ENCODE results near the gene IPCEF1.

IPCEF1 gene

DNA sequence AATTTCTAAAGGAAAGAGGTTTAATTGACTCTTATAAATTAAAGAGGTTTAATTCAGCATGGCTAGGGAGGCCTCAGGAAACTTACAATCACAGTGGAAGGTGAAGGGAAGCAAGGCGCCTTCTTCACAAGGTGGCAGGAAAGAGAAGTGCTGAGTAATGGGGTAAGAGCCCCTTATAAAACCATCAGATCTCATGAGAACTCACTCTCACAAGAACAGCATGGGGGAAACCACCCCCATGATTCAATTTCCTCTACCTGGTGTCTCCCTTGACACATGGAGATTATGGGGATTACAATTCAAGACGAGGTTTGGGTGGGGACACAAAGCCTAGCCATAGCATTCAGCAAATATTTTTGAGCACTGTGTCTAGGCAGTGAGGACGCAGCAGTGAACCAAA, 3.9 kb upstream of the IPCEF1 start:
- no peak for FAIRE-seq
- TF ChIP-seq POLR2A (IDR thresholded peaks at IDR 0.05; ENCODE audit: low read depth, low read length) = no peak
- DNase-seq (ENCODE audit: insufficient read length, low spot score) = no peak

DNA sequence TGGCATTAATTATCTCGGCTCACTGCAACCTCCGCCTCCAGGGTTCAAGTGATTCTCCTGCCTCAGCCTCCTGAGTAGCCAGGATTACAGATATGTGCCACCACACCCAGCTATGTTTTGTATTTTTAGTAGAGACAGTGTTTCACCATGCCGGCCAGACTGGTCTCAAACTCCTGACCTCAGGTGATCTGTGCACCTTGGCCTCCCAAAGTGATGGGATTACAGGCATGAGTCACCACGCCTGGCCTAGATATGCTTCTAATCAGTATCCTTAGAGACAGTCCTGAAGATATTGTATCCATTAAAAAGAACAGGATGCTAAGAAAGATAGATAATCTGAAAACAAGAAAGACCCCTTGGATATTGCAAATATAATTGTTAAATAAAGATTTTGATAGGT, 3.1 kb upstream of the IPCEF1 start:
- FAIRE-seq = no peak
- no peak for TF ChIP-seq POLR2A (IDR thresholded peaks at IDR 0.05; ENCODE audit: low read depth, low read length)
- DNase-seq (ENCODE audit: insufficient read length, low spot score) = no peak

DNA sequence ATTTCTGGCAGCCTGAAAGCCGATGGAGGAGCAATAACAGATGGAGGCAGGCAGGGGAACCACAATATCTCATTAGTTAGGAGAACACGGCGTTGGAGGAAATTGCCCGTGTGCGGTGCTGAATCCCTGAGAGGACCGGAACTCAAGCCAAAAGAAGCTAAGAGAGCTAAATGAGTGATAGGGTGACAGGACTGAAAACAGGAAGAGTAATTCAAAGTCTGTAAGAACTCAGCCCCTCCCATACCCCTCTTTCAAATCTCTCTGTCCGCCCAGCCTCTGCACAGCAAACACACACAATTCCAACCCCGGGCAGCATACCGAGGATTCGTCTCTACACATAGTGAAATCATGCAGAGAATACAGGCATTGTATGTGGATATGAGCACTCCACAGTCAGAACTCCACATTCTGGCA, 2.6 kb upstream of the IPCEF1 start:
- DNase-seq (ENCODE audit: insufficient read length, low spot score) = no peak
- FAIRE-seq = no peak
- TF ChIP-seq POLR2A (IDR thresholded peaks at IDR 0.05; ENCODE audit: low read depth, low read length) = no peak

DNA sequence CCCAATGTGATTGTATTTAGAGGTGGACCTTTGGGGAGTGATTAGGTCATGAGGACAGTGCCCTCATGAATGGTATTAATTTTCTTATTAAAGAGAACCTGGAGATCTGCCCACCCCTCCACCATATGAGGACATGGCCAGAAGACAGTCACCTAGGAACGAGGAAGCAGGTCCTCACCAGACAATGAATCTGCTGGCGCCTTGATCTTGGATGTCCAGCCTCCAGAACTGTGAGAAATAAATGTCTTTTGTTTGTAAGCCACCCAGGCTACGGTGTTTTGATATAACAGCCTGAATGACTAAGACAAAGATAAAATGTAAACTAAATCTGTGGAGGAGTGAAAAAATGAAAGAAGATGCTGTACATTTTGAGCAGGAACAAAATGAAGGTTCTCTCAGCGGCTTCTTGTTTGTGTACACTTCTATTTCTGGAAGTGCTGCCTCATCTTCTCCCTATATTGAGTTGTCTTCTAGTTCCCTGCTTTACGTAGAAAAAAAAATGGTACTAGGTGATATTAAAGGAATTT, 1.5 kb upstream of the IPCEF1 start:
- no peak for DNase-seq (ENCODE audit: insufficient read length, low spot score)
- FAIRE-seq = no peak
- no peak for TF ChIP-seq POLR2A (IDR thresholded peaks at IDR 0.05; ENCODE audit: low read depth, low read length)

DNA sequence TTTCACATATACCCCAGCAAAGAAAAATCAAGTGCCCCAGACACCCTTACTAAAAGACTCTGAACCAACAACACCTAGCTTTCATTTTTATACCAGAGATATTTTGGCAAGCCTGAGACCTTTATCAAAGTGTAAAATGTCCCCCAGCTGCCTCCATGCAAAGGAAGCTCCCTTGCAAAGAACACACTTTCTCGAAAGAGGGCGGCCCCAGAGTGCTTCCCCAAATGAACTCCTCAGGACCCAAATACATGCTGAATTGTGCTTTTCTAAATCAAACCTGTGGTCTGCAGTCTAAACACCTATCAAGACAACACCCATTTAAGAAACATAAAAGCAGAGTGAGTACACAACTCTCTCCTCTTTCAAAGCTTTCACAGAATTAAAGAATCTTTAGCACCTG, 490 bp downstream of the IPCEF1 start:
- no peak for TF ChIP-seq POLR2A (IDR thresholded peaks at IDR 0.05; ENCODE audit: low read depth, low read length)
- FAIRE-seq (no peak), DNase-seq (ENCODE audit: insufficient read length, low spot score) (no peak)

DNA sequence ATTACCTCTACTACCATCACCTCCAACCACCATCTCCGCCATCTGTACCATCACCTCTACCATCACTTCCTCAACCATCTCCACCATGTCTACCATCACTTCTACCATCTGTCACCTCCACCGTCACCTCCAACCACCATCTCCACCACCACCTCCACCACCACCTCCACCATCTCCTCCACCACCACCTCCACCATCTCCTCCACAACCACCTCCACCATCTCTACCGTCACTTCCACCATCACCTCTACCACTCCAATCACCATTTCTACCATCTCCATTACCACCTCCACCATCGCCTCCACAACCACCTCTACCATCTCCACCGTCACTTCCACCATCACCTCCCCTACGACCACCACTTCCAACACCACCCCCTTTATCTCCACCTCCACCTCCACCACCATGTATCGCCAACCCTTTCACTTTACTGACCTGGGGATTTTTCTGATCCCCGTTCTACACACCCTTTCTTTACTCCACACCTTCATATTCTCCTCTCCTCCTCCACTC, 2.3 kb downstream of the IPCEF1 start:
- no peak for DNase-seq (ENCODE audit: insufficient read length, low spot score)
- TF ChIP-seq POLR2A (IDR thresholded peaks at IDR 0.05; ENCODE audit: low read depth, low read length) = no peak
- FAIRE-seq = no peak

DNA sequence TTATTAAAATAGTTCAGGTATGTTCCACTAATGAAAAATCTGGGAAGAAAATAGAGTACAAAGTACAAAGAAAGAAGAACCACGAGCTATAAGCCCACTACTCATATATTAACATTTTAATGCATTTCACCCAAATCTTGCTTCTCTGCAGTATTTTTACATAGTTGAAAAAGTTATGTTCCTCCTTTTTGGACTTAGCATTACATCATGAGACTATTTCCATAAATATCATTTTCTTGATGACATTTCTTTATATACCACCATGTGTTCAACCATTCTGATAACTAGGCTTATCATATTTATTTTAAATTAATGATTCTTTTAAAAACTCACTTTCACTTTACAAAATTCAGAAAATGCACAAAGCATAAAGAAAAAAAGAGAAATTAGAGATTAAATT, 3.0 kb downstream of the IPCEF1 start:
- DNase-seq (ENCODE audit: insufficient read length, low spot score) (no peak), FAIRE-seq (no peak)
- TF ChIP-seq POLR2A (IDR thresholded peaks at IDR 0.05; ENCODE audit: low read depth, low read length) = no peak

DNA sequence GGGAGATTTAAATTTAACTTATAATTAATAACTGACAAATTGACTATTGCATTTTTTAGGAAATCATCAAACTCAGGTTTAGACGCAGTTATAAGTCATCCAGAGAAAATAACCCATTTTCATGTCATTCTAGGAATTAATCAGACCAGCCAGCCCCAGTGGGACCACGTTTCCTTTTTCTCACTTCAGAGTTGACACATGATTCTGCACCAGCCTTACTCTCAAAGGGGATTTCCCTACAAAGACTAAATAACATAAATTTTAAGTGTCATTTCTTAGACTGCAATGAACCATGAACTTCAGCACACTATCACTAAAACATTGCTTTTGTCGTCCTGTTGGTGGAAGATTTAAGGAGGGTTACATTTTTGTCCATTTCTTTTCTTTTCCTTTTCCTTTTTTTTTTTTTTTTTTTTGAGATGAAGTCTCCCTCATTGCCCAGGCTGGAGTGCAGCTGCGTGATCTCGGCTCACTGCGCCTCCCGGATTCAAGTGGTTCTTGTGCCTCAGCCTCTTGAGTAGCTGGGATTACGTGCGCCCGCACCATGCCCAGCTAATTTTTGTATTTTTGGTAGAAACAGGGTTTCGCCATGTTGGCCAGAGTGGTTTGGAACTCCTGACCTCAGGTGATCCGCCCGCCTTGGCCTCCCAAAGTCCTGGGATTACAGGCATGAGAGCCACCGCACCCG, 3.6 kb downstream of the IPCEF1 start:
- no peak for TF ChIP-seq POLR2A (IDR thresholded peaks at IDR 0.05; ENCODE audit: low read depth, low read length)
- FAIRE-seq = no peak
- DNase-seq (ENCODE audit: insufficient read length, low spot score) = no peak

DNA sequence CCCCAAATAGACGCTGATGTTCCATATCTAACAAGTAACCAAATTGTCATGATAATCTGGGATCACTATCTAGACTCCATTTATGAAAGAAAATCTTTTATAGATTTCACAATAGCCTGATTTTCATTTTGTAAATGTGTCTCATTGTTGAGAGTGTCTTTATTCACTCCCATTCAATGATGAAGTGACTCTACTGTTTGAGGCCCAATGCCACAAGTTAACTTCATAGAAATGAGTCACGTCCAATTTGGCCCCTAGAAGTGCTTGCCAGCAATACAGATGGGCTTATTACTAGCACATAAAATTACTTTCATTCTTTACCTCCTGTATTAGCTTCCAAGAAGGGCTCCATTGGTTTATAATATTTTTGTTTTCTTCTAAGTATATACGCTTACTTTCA, 6.3 kb downstream of the IPCEF1 start:
- no peak for FAIRE-seq
- no peak for TF ChIP-seq POLR2A (IDR thresholded peaks at IDR 0.05; ENCODE audit: low read depth, low read length)
- DNase-seq (ENCODE audit: insufficient read length, low spot score) = no peak

DNA sequence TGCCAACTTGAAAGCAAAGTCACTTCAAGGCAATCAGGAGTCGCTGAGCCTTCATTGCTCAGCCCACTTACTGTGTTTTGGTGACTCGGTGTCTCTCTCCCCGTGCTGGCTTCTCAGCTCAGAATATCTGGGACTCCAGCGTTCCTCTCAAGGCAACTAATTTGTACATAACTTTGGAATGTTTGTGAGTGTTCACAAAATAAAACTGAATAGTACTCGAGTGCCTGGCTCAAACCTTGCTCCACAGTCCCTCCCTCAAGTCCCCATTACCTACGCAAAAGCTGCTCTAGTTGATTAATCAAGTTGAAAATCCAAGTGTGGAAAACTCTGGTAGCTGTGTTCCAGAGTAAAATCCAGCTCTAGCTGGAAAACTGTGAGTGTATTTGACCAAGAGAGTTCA, 8.6 kb downstream of the IPCEF1 start:
- FAIRE-seq (no peak), DNase-seq (ENCODE audit: insufficient read length, low spot score) (no peak)
- TF ChIP-seq POLR2A (IDR thresholded peaks at IDR 0.05; ENCODE audit: low read depth, low read length) = no peak

DNA sequence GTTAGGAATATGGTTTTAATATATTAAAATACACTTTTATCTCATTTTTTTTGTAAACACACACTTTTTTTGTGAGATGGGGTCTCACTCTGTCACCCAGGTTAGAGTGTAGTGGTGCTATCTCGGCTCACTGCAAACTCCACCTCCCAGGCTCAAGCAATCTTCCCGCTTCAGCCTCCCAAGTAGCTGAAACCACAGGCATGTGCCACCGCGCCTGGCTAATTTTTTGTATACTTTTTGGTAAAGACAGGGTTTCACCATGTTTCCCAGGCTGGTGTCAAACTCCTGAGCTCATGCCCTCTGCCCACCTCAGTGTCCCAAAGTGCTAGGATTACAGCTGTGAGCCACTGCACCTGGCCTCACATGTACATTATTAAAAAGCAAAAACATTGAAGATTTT, 10.8 kb downstream of the IPCEF1 start:
- DNase-seq (ENCODE audit: insufficient read length, low spot score) (no peak), FAIRE-seq (no peak)
- TF ChIP-seq POLR2A (IDR thresholded peaks at IDR 0.05; ENCODE audit: low read depth, low read length) = no peak

DNA sequence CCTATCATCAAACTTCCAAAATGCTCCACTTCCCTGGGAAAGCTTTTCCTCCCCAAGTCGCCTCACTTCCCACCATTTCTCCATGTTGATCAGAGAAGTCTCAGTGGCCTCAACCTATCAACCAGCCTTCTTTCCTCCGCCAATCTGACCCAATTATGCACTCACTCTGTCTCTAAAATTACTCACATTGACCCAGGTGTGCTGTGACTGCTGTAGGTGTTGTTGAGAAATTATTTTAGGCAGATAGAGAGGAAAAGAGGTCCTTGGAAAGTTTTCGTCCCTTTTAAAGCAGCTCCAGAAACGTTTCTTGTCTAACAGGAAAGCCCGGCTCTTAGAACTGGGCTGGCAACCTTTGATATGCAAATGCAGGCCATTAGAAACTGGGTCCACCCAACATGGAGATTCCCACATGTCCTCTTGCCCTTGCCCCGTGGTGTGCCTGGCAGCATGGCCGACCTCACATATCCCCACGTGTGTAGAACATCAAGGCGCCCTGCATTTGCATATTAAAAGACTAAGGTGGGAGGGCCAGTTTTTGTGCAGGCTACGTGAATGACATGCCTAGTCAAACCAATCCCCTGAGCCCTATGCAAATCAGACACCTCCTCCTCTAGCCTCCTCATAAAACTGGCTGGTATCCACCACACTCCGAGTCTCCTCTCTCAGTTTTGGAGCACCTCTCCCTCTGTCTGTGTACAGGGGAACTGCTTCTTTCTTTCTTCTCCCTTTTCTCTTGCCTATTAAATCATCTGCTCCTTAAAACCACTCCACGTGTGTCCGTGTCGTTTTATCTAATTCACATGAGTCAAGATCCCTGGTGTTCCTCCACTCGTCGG, 12.9 kb downstream of the IPCEF1 start:
- FAIRE-seq (no peak), DNase-seq (ENCODE audit: insufficient read length, low spot score) (no peak)
- TF ChIP-seq POLR2A (IDR thresholded peaks at IDR 0.05; ENCODE audit: low read depth, low read length) = no peak

DNA sequence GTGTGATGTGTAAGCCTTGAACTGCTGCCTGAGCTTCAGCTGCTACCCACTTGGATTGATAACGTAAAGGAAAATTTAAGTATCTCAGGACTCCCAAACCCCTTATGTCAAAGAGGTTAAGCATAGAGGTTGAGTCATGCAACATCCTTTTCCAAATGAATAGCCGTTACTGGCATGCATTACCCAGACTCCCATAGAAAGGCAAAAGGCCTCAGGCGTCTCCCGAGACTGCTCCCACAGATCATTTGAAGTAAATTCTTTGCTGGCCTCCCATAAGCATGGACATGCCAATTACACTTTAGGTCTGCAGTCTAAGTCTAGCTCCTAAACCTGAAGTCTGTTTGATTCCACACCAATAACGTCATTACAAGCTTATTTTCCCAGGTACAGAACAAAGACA, 14.7 kb downstream of the IPCEF1 start:
- FAIRE-seq = no peak
- DNase-seq (ENCODE audit: insufficient read length, low spot score) = no peak
- TF ChIP-seq POLR2A (IDR thresholded peaks at IDR 0.05; ENCODE audit: low read depth, low read length) = no peak

DNA sequence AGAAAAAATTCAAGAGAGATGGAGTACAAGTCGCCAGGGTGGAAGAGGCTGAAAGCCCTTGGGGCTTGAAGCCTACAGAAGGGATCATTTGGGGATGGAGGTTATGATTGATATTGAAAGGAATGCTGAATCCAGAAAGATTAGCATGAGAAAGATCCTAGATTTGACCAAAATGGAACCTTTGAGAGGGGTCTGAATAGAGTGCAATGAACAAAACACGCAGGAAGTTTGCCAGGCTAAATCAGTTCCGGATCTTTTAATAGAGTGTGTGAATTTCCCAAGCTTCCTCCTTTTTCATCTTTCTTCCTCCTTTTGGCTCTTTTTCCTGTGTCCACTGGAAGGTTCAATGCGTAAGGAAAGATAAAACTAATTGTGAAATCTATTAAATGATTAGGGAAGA, 15.3 kb downstream of the IPCEF1 start:
- no peak for TF ChIP-seq POLR2A (IDR thresholded peaks at IDR 0.05; ENCODE audit: low read depth, low read length)
- no peak for FAIRE-seq
- DNase-seq (ENCODE audit: insufficient read length, low spot score) = no peak
